Measurements from ENCODE around the gene VAT1L. TPM values are rescaled to one million over a fixed set of nuclear protein-coding genes. Genes with fewer than 3 reads are reported as not detected.

Gene VAT1L
- total and polyA plus RNA-seq, 4 donors: 79.7 to 185 (median 154) TPM

- Histone ChIP-seq H3K36me3 (ENCODE audit: control insufficient read depth, insufficient read depth, low read length) (no peaks in the 10 kb centered on the region), H3K4me3 (ENCODE audit: low read depth, low read length) (no peak overlapping the region), H3K4me1 (ENCODE audit: control insufficient read depth, insufficient read depth, low read length) (no peaks in the 10 kb centered on the region), H3K27me3 (ENCODE audit: control insufficient read depth, insufficient read depth, low read length) (no peaks in the 10 kb centered on the region), H3K27ac (ENCODE audit: low read depth, low read length) (no peak overlapping the region), H3K9me3 (ENCODE audit: control insufficient read depth, insufficient read depth, low read length) (no peaks in the 10 kb centered on the region)
- DNase-seq (ENCODE audit: low read depth in 4 of 6, low spot score in 6 of 6): no peak
- 100% methylated on average over 4 of the region's 4 CpGs for WGBS (ENCODE audit: insufficient coverage)
These were observed 10.6 kb upstream of the VAT1L start for GRCh38 chr16:77777745-77778144.

- 92% methylated on average over 5 of the region's 9 CpGs for WGBS (ENCODE audit: insufficient coverage)
- H3K27me3 ChIP-seq (ENCODE audit: control insufficient read depth, insufficient read depth, low read length): no peaks in the 10 kb centered on the region
- no peaks in the 10 kb centered on the region for H3K36me3 ChIP-seq (ENCODE audit: control insufficient read depth, insufficient read depth, low read length)
- H3K4me1 ChIP-seq (ENCODE audit: control insufficient read depth, insufficient read depth, low read length): no peaks in the 10 kb centered on the region
- H3K27ac ChIP-seq (ENCODE audit: low read depth, low read length): no peak overlapping the region
- H3K4me3 ChIP-seq (ENCODE audit: low read depth, low read length): no peak overlapping the region
- no peaks in the 10 kb centered on the region for H3K9me3 ChIP-seq (ENCODE audit: control insufficient read depth, insufficient read depth, low read length)
- no peak for DNase-seq (ENCODE audit: low read depth in 4 of 6, low spot score in 6 of 6)
These were observed 8.0 kb upstream of the VAT1L start for GRCh38 chr16:77780378-77780837.

DNA sequence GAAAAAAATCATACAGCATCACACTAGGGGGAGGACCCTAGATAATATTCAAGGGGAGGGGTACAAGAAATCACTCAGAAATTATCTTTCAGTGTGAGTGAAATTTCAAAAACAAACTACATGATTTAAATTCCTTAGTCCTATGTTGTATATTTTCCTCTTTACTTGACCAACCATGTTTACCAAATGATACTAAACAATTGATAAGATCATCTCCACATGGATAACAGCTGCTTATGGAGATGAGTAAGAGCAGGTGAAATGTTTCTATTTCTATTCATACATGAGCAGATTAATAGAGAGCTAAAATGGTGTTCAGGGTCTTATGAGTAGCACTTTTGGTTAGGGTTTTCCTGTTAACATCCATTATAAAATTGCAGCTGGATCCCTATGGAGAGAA, 7.3 kb upstream of the VAT1L start:
- Histone ChIP-seq H3K9me3 (ENCODE audit: control insufficient read depth, insufficient read depth, low read length) (no peaks in the 10 kb centered on the region), H3K27me3 (ENCODE audit: control insufficient read depth, insufficient read depth, low read length) (no peaks in the 10 kb centered on the region), H3K4me3 (ENCODE audit: low read depth, low read length) (no peak overlapping the region), H3K27ac (ENCODE audit: low read depth, low read length) (no peak overlapping the region), H3K4me1 (ENCODE audit: control insufficient read depth, insufficient read depth, low read length) (no peaks in the 10 kb centered on the region), H3K36me3 (ENCODE audit: control insufficient read depth, insufficient read depth, low read length) (no peaks in the 10 kb centered on the region)
- DNase-seq (ENCODE audit: low read depth in 4 of 6, low spot score in 6 of 6): no peak

- H3K36me3 ChIP-seq (ENCODE audit: control insufficient read depth, insufficient read depth, low read length): no peaks in the 10 kb centered on the region
- DNase-seq (ENCODE audit: low read depth in 4 of 6, low spot score in 6 of 6): no peak
- no peak overlapping the region for H3K4me3 ChIP-seq (ENCODE audit: low read depth, low read length)
- H3K27ac ChIP-seq (ENCODE audit: low read depth, low read length): no peak overlapping the region
- H3K4me1 ChIP-seq (ENCODE audit: control insufficient read depth, insufficient read depth, low read length): no peaks in the 10 kb centered on the region
- WGBS (ENCODE audit: insufficient coverage): 63% methylated on average over 1 of the region's 2 CpGs
- H3K27me3 ChIP-seq (ENCODE audit: control insufficient read depth, insufficient read depth, low read length): no peaks in the 10 kb centered on the region
- no peaks in the 10 kb centered on the region for H3K9me3 ChIP-seq (ENCODE audit: control insufficient read depth, insufficient read depth, low read length)
These were observed 5.7 kb upstream of the VAT1L start for GRCh38 chr16:77782694-77783093.

DNA sequence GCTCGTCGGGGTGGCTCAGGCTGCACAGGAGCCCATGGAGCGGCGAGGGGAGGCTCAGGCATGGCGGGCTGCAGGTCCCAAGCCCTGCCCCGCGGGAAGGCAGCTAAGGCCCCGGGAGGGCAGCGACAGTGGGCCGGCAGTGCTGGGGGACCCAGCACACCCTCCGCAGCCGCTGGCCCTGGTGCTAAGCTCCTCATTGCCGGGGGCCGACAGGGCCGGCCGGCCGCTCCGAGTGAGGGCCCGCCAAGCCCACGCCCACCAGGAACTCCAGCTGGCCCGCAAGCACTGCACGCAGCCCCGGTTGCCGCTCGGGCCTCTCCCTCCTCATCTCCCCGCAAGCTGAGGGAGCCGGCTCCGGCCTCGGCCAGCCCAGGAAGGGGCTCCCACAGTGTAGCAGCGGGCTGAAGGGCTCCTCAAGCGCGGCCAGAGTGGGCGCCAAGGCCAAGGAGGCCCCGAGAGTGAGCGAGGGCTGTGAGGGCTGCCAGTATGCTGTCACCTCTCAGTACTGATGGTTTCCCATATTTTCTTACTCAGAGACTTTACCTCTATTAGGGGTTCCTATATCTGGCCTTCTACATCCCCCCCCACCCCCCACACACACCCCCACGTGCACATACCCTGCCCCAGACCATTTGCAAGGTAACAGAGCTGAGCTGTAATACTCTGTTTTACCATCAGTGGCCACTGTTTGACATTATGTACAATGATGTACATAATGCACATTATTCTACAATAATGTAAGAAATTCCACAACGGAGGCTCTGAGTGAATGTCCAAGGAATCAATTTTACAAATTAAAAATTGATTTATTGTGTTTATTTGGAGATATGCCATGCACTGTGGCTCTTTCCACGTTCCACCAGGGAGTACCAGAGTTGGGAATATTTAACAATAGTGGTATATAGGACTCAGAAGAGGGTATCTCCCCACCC, 3.7 kb upstream of the VAT1L start:
- peaks cover 16% of the 10 kb centered on the region for H3K4me1 ChIP-seq (ENCODE audit: control insufficient read depth, insufficient read depth, low read length)
- H3K36me3 ChIP-seq (ENCODE audit: control insufficient read depth, insufficient read depth, low read length): no peaks in the 10 kb centered on the region
- peak in 1 of 6 donors; percentile 75 for DNase-seq (ENCODE audit: low read depth in 4 of 6, low spot score in 6 of 6)
- H3K27me3 ChIP-seq (ENCODE audit: control insufficient read depth, insufficient read depth, low read length): peaks cover 12% of the 10 kb centered on the region
- no peaks in the 10 kb centered on the region for H3K9me3 ChIP-seq (ENCODE audit: control insufficient read depth, insufficient read depth, low read length)
- no peak overlapping the region for H3K27ac ChIP-seq (ENCODE audit: low read depth, low read length)
- H3K4me3 ChIP-seq (ENCODE audit: low read depth, low read length): no peak overlapping the region
- WGBS (ENCODE audit: insufficient coverage): 97% methylated on average over 34 of the region's 38 CpGs

DNA sequence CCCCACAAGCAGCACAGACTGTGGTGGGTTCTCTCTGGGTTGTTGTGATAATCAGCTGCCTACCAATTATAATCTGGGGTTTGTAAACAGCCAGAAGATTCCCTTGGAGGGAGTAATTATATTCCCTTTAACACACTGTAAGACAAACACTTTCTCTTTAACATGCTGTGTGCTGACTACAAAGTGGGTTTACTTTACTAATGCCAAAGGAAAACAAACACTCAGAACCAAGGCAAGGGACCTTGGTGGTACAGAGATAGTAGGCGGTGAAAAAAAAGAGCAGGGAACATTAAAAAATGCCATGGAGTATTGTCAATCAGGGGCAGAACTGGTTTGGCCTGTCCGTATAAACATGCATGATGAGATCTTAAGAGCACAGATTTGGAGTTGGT, 3.0 kb upstream of the VAT1L start:
- no peaks in the 10 kb centered on the region for H3K9me3 ChIP-seq (ENCODE audit: control insufficient read depth, insufficient read depth, low read length)
- no peak for DNase-seq (ENCODE audit: low read depth in 4 of 6, low spot score in 6 of 6)
- H3K4me1 ChIP-seq (ENCODE audit: control insufficient read depth, insufficient read depth, low read length): peaks cover 19% of the 10 kb centered on the region
- H3K36me3 ChIP-seq (ENCODE audit: control insufficient read depth, insufficient read depth, low read length): no peaks in the 10 kb centered on the region
- peaks cover 15% of the 10 kb centered on the region for H3K27me3 ChIP-seq (ENCODE audit: control insufficient read depth, insufficient read depth, low read length)
- H3K27ac ChIP-seq (ENCODE audit: low read depth, low read length): no peak overlapping the region
- H3K4me3 ChIP-seq (ENCODE audit: low read depth, low read length): no peak overlapping the region
- WGBS (ENCODE audit: insufficient coverage): 75% methylated on average over 1 of the region's 2 CpGs

GRCh38 chr16:77786186-77786847, 2.0 kb upstream of the VAT1L start:
- peaks cover 18% of the 10 kb centered on the region for H3K27me3 ChIP-seq (ENCODE audit: control insufficient read depth, insufficient read depth, low read length)
- H3K4me3 ChIP-seq (ENCODE audit: low read depth, low read length): no peak overlapping the region
- no peak overlapping the region for H3K27ac ChIP-seq (ENCODE audit: low read depth, low read length)
- no peaks in the 10 kb centered on the region for H3K9me3 ChIP-seq (ENCODE audit: control insufficient read depth, insufficient read depth, low read length)
- peaks cover 19% of the 10 kb centered on the region for H3K4me1 ChIP-seq (ENCODE audit: control insufficient read depth, insufficient read depth, low read length)
- peak in 1 of 6 donors; percentile 56 for DNase-seq (ENCODE audit: low read depth in 4 of 6, low spot score in 6 of 6)
- WGBS (ENCODE audit: insufficient coverage): 100% methylated on average over 1 of the region's 5 CpGs
- no peaks in the 10 kb centered on the region for H3K36me3 ChIP-seq (ENCODE audit: control insufficient read depth, insufficient read depth, low read length)

GRCh38 chr16:77787452-77787851, 912 bp upstream of the VAT1L start:
- WGBS (ENCODE audit: insufficient coverage): no CpG with 5 or more reads among the region's 2 CpGs
- H3K27ac ChIP-seq (ENCODE audit: low read depth, low read length): no peak overlapping the region
- no peaks in the 10 kb centered on the region for H3K36me3 ChIP-seq (ENCODE audit: control insufficient read depth, insufficient read depth, low read length)
- H3K9me3 ChIP-seq (ENCODE audit: control insufficient read depth, insufficient read depth, low read length): no peaks in the 10 kb centered on the region
- H3K4me1 ChIP-seq (ENCODE audit: control insufficient read depth, insufficient read depth, low read length): peaks cover 19% of the 10 kb centered on the region
- peaks cover 18% of the 10 kb centered on the region for H3K27me3 ChIP-seq (ENCODE audit: control insufficient read depth, insufficient read depth, low read length)
- no peak for DNase-seq (ENCODE audit: low read depth in 4 of 6, low spot score in 6 of 6)
- peak overlapping the region; percentile 80 for H3K4me3 ChIP-seq (ENCODE audit: low read depth, low read length)

DNA sequence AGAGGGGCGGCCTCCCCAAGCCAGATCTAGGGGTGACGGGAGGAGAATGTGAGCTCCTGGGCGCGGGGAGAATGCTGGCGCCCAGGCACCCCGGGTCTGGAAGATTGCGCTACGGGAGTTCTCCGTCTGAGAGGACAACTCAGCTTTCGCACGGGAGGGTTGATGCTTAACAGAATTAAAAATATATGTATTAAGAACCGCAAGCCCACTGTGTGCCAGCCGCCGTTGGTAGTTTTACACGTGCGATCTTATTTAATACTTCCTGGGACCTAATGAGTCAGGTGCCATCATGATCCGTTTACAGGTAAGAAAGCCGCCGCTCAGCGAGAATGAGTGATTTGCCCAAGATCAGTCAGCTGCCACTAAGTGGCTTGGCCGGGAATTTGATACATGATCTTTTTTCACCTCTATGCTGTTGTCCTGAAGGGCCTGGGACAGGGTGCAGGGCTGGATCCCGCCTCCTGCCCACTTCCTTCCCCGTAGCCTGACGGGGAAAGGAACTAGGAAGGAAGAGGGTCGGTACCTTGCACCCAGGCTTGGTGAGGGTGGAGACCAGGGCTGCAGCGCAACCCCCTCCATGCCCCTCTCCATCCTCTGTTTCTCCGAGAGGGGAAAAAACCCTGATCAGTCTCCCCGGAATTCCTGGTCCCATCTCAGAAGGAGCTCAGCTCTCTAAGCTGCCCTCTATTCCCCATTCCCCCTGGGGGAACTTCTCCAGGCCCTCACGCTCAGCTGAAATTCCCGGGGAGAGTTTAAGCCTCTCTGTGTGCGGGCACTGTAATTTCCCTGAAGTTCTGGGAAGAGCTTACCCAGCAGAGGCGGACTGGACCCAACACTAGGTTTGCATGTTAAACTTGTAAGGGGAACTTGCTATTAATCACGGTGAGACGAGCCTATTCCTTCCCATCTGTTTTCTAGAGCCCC, 983 bp downstream of the VAT1L start:
- Histone ChIP-seq H3K4me1 (ENCODE audit: control insufficient read depth, insufficient read depth, low read length) (peaks cover 19% of the 10 kb centered on the region), H3K27me3 (ENCODE audit: control insufficient read depth, insufficient read depth, low read length) (peaks cover 18% of the 10 kb centered on the region), H3K27ac (ENCODE audit: low read depth, low read length) (no peak overlapping the region), H3K4me3 (ENCODE audit: low read depth, low read length) (peak overlapping the region; percentile 80), H3K36me3 (ENCODE audit: control insufficient read depth, insufficient read depth, low read length) (no peaks in the 10 kb centered on the region), H3K9me3 (ENCODE audit: control insufficient read depth, insufficient read depth, low read length) (no peaks in the 10 kb centered on the region)
- peak in 2 of 6 donors; percentile 21 to 50 for DNase-seq (ENCODE audit: low read depth in 4 of 6, low spot score in 6 of 6)
- WGBS (ENCODE audit: insufficient coverage): 2% methylated on average over 27 of the region's 34 CpGs
